ENCODE results near the gene ZNF280A.

The ZNF280A gene, protein sequence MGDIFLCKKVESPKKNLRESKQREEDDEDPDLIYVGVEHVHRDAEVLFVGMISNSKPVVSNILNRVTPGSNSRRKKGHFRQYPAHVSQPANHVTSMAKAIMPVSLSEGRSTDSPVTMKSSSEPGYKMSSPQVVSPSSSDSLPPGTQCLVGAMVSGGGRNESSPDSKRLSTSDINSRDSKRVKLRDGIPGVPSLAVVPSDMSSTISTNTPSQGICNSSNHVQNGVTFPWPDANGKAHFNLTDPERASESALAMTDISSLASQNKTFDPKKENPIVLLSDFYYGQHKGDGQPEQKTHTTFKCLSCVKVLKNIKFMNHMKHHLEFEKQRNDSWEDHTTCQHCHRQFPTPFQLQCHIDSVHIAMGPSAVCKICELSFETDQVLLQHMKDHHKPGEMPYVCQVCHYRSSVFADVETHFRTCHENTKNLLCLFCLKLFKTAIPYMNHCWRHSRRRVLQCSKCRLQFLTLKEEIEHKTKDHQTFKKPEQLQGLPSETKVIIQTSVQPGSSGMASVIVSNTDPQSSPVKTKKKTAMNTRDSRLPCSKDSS

GRCh38 chr22:22520020-22520656 lies at the start of gene ZNF280A:
TSS of gene ZNF280A (minus strand) at chr22:22520270. CDS start at chr22:22515630, 4,640 bp downstream.
- DNase-seq = no peak

DNA sequence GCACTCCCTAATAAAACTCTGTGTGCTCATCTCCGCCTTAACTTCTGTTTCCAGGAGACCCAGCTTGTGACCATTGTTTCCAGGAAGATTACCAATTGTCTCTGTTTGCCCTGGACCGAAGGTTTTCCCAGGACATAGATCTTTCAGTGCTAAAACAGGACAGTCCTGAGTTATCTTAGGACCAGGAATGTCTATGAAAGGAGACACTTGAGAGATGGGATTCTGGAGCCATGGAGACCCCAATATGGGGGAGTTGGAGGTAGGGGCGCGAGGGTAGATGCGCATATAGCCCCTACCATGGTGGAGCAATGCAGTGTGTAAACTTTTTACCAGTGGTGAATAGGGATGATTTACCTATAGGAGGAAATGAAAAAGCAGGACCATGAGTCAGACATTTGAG lies 49.1 kb upstream of the ZNF280A start:
- no peak for DNase-seq

DNA sequence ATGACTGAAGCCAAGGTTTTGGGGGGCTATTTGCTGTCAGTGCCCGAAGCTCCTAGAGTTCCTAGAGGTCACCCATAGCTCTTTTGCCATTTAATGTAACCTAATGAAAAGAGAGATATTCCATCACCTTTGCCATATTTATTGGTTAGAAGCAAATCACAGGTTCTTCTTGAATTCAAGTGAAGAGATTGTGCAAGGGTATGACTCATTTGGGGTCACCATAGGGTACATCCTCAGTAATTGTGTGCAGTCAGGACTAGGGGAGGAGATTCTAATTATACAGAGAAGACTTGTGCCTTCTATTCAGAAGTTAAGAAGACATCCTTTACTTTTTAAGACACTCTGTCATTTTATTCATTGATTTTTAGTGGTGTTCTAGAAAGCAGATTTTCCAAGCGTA lies 45.9 kb upstream of the ZNF280A start:
- DNase-seq = no peak

DNA sequence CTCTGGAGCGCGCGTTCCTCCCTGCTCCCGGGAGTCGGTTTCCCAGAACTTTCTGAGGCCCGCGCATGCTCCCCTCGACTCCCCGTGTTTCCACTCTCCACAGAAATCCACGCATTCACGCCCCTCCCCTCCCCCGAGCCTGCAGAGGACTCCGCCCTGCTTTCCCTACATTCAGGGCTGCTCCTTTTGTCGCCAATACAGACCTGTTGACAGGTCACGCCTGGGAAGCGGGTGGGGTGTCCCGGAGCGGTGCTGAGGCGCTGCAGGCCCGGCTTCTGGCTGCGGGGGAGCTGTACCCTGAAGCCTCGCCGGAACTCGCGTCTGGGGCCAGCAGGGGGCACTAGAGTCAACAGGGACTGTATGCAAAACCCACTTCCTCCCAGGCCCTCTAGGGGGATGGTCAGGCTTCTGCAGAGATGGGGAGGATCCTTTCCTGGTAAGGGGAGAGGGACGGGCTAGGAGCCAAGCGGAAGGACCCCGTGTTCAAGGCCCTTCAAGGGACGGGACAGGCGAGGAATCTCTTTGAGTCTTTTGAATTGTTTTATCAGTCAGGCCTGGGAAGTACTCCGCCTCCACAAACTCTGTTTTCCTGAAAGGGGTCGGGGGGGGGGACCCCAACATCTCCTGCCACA lies 39.0 kb upstream of the ZNF280A start, which contains the start of gene PRAME:
PRAME (minus strand) TSS at position 294 of the 632 bp plus-strand sequence. CDS start 2,433 bp downstream, outside the sequence.
- DNase-seq = peak; percentile 65 to 69

DNA sequence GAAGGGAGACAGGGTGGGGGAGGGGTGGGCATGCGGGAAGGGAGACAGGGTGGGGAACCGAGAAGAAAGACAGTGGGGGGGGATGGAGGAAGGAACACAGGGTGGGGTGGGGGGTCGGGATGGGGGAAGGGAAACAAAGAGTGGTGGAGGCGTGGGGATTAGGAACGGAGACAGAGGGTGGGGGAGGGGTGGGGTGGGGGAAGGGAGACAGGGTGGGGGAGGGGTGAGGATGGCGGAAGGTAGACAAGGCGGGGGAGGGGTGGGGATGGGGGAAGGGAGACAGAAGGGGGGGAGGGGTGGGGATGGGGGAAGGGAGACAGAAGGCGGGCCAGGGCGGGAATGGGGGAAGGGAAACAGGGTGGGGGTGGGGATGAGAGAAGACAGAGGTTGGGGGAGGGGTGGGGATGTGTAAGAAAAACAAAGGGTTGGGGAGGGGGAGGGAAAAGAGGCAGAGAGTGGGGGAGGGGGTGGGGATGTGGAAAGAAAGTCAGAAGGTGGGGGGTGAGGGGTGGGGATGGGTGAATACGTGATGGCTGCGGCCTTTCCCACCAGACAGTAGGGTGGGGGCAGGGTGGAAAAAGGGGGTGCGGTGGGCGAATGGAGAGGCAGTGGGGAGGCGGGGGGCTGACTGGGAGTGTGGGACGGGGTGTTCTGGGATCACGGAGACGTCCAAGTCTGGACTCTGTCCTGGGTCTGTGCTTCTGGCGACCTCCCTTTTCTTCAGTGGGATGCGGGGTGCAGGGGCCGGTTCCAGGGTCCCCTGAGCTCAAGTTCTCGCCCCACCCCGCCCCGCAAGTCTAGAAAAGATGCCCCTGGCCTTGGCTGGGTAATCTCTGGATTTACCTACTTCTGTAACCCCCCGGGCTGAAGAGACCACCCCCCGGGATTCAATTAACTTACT lies 38.3 kb upstream of the ZNF280A start:
- DNase-seq = no peak

DNA sequence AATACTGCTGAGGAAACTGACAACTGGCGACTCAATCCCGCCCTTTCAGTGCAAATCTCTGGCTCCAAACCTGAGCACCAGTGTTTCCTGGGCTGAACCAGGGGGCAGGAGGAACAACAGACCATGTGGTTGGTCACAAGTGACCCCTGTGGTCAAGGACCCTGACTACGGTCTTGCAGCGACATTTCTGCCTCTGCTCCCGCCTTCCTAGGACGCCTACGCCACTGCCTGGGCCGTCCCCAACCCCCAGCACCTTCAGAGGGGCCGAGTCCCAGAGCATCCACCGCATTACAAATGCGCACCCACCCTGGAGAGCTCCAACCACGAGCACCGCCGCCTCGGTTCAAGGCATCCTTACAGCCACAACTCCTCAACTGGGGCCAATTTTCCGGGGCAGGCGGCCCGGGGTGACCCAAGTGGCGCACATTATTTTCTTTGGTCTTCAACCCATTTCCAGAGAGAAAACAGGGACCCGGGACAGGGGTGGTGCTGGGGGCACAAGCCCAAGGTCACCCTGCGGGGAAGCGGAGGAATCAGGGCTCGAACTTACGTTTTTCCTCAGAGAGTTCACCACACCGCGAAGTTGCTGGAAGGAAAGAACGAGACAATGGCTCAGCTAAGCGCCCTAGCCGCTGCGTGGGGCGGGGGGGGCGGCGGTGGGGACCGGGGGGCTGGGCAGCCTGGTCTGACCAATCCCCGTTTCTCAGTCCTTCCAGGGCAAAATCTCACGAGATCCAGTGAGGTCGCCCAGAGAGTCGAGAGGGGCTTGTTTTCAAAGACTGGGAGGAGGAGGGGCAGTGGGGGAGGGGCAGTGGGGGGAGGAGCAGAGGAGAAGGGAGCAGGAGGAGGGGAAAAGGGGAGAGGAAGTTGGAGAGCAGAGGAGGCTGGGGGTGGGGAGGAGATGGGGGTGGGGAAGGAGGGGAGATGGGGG lies 37.2 kb upstream of the ZNF280A start:
- DNase-seq = no peak

DNA sequence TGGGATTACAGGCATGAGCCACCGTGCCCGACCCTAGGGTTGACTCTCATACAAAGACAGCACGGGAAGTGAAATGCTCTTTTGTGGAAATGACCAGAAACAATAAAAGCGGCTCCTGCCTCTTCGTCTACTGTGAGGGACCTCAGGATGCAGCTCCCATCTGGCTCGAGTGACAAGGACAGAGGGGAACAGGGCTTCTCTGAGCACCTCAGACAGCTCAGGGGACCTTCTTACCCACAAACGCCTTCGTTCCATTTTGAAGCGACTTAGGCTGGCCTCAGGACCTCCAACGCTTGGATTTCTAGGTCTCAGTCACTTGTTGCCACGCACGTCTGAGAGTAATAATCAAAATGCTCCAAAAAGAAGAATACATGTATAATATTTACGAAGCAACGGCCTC lies 36.5 kb upstream of the ZNF280A start:
- no peak for DNase-seq

DNA sequence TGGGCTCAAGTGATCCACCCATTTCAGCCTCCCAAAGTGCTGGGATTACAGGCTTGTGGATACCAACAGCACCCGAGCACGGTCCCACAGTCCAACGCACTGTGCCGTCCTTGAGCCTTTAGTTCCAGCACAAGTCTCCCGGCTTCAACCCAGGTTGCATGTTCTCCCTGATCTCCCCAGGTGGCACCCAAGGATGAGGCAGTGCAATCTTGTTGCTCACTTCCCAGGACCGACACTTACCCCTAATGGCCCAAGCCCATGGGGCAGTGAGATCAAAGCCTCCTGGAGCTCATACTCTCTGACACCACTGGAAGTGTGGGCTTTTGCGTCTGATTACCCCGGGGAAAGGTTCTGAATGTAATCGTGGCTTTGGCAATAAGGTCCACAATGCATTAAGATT lies 35.5 kb upstream of the ZNF280A start:
- DNase-seq = no peak

- no peak for DNase-seq
Observed at GRCh38 chr22:22554587-22555284, 34.7 kb upstream of the ZNF280A start.

DNA sequence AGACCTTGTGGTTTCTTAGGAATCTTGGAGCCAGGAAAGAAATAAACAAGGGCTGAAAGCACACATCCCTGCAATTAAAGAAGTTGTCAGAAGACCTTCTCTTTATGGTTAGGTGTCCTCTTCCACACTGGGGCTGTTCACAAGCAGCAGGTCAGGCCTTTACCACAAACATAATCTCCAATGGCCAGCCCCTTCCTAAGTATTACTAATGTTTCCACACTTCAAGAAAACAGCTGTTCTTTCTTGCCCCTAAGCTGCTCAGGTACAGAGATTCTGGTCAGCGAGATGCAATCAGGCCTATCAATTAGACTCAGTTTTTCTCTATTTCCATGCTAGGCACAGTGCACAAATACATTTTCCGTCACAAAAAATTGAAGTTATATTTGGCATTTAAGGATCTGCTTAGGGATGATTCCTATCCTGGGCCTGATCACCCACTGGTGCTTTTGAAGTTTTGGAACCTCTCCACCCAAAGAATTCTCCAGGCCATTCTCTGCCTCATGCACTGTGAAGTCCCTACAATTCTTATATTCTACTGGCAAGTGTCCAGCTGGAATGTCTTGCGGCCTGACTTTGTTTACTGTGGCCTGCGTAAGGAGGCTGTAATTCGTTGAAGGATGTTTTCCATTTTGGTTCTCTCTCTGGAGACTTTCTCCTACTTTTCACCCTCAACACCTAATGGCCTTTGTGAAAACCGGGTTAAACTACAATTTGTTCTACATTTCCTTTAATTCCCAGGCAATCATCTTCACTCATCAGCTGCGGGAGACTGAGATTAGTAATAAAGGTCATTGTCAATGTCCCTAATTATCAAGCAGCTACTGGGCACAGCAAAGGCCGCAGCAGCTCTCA lies 33.9 kb upstream of the ZNF280A start:
- DNase-seq = no peak

- no peak for DNase-seq
Observed at GRCh38 chr22:22553141-22553540, 33.1 kb upstream of the ZNF280A start.

DNA sequence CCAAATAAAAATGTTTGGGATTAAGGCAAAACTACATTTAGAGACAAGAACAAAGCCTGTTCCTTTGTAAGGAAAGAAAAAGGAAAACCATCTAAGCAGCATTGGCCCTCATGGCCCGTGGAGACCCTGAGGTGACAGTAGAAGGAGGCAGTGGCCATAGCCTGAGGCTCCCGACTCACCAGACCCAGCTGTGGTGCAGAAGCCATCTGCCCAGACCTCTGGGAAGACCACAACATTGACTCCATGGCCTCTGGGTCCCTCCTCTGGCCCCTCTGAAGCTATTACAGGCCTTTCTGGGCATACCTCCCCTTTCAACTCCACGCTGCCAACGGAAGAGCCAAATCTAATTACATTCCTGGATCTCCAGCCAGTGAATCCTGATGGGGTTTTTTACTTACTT lies 32.6 kb upstream of the ZNF280A start:
- no peak for DNase-seq

- DNase-seq = no peak
Observed at GRCh38 chr22:22550789-22551434, 30.8 kb upstream of the ZNF280A start.

DNA sequence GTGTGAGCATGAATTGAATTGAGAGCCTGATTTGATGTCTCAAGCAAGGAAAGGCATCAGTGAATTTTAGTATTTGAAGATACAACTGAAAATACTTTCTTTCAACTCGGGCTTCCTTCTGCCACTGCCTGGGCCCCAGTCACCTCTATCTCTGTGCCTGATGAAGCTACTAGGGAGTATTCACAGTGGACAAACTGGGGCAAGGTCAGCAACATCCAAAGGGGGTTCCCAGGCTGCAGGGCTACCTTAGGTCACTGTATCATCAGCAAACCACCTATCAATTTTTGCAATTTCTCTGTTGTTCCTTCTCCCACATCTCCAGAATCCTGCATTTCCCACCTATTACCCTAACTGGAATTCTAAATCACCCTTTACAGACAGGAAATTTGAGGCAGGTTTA lies 28.8 kb upstream of the ZNF280A start:
- no peak for DNase-seq

- no peak for DNase-seq
Observed at GRCh38 chr22:22548317-22548716, 28.2 kb upstream of the ZNF280A start.

DNA sequence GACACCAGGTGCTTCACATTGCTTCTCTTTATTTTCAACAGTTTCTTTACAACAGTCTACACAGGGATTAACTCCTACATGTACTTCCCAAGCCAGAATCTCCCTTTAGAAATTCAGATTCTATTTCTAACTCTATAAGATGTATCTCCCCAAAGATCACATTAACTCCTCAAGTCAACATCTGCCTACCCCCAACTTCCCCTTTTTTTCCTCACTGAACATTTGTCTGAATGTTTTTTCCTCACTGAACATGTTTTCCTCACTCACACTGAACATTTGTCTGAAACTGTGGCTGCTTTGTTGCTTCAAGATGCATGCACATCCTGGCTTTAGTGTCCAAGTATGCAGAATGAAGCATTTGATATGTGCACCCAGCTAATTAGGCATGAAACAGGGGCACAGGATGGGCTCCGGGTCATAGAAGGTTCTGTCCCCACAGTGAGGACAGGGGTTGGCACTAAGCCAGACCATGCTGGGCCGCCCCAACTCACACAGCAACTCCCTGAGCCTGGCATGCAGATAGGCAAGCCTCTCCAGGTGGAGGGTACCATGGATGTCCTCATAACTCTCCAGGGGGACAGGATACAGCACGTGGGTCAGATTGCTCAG lies 27.7 kb upstream of the ZNF280A start:
- no peak for DNase-seq

DNA sequence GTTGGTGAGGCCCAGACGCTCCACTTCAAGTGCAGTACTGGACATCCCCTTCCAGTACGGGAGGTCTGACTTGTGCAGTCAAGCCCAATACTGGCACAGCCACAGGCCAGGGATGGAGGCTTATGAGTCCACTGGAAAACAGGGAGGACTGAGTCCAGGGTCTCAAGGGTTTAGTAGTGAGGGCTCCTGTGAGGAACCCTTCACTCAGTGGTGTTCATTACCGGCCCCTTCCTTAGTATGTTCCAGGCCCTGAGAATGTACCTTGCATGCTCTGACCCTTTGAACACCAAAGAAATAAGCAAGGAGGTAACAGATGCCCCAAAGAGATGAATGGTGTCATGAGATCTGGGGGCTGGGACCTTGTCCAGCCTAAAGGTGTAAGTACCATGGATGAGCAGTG lies 27.2 kb upstream of the ZNF280A start:
- DNase-seq = no peak

DNA sequence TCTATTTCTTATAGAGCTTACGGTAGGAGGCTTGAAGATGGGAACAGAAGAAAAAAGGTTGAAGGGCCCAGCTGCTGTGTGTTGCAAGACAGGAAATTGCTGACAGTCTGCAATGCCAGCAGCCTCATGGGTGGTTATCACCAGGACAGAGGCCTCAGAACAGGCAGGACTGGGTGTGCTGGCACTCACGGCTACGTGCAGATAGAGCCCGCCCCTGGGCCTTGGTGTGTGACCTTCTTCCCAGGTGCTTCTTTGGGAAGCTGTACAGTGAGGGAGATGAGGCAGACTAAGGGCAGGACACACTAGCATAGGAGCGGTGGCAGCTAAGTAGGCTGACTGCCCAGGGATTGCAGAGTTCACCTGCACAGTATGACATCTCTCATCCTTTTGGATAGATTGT lies 26.4 kb upstream of the ZNF280A start:
- no peak for DNase-seq

DNA sequence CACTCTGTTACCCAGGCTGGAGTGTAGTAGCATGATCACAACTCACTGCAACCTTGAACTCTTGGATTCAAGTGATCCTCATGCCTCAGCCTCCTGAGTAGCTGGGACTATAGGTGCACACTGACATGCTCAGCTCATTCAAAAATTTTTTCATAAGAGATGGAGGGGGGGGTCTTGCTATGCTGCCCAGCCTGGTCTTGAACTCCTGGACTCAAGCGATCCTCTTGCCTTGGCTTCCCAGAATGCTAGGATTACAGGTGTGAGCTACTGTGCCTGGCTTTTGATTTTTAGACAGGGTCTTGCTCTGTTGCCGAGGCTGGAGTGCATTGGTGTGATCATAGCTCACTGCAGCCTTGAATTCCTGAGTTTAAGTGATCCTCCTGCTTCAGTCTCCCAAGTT lies 25.0 kb upstream of the ZNF280A start:
- no peak for DNase-seq

All from CD4-positive, alpha-beta T cell treated with Interleukin-4 for 1 hour (primary cell).